ENCODE measurements around the gene MXD3.
A peak's percentile ranks its signal among the peaks of the same experiment; 100 is the strongest.

The MXD3 gene

DNA sequence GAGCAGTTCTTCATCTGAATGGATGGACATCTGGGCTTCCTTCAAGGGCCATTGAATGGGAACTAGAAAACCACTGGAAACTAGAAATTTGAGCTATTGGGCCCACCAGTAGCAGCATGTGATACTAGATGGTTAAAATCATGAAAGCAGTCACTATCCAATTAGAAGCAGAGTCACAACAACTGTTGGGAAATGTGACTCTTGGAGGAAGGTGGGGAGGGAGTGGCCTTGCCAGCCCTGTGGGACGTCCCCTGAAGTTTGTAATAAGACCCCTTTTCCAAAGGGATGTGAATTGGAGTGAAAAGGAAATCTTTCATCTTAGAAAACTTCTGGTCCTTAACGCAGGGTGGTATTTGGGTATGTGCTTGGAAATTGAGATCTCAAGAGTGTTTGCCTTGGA lies 13.8 kb downstream of the MXD3 start:
- no peak overlapping the region for H3K27ac Mint-ChIP-seq

DNA sequence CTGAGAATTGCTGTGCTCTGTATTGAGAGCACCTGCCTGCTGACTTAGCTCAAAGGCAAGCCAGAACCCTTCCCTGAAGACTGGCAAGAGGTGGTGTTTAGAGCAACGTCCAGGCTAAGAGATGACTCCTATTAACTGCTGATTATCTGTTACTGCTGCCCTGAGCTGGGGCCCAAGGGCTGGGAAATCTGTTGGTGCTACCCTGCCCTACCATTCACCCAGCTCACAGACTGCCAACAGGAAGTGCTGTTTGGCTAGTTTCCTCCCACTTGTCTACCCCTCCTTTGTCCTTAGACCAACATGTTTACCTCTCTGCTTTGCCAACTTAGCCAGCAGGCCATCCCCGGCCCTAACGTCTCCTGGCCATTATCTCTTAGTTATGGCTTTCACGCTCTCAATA lies 15.1 kb downstream of the MXD3 start:
- no peaks in the 10 kb centered on the region for H3K27me3 Mint-ChIP-seq

More for the DNA sequence above, 13.8 kb downstream of the MXD3 start:
- Mint-ChIP-seq H3K36me3 (ENCODE audit: low read depth) (peaks cover 68% of the 10 kb centered on the region), H3K4me1 (ENCODE audit: low read depth) (peaks cover 76% of the 10 kb centered on the region), H3K4me3 (no peak overlapping the region), H3K9me3 (no peaks in the 10 kb centered on the region), H3K27me3 (no peaks in the 10 kb centered on the region)
- intact Hi-C loops (cut with micrococcal nuclease): no loop called here

DNA sequence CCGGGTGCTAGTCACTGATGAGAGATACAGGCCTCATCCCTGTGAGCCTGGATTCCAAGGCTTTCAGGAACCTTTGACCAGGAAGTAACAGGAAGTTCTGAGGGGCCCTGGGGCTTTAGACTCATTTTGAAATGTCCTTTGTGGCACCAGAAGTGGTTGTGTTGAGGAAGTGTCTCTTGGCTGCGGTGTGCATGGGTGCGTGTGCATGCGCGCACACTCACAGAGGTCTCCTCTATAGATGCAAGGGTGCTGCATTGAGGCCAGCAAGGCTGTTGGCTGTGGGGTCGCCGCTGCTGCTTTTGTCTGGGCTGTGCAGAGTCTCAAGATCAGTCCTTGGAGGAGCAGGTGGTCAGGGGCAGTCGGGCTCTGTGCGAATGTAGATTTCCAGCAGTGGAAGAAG lies 15.8 kb downstream of the MXD3 start:
- peak overlapping the region; percentile 67 for H3K27ac Mint-ChIP-seq

More for the DNA sequence above, 15.1 kb downstream of the MXD3 start:
- intact Hi-C loops (cut with micrococcal nuclease): no loop called here
- Mint-ChIP-seq H3K36me3 (ENCODE audit: low read depth) (peaks cover 76% of the 10 kb centered on the region), H3K27ac (peak overlapping the region; percentile 67), H3K9me3 (no peaks in the 10 kb centered on the region), H3K4me1 (ENCODE audit: low read depth) (peaks cover 66% of the 10 kb centered on the region), H3K4me3 (no peak overlapping the region)

DNA sequence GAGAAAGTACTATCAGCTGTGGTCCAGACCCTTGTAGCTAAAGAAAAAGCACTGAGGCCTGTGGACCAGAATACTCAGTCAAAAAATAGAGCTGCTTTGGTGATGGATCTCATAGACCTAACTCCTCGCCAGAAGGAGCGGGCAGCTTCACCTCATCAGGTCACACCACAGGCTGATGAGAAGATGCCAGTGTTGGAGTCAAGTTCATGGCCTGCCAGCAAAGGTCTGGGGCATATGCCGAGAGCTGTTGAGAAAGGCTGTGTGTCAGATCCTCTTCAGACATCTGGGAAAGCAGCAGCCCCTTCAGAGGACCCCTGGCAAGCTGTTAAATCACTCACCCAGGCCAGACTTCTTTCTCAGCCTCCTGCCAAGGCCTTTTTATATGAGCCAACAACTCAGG lies 17.1 kb downstream of the MXD3 start:
- intact Hi-C loops (cut with micrococcal nuclease): no loop called here
- peaks cover 47% of the 10 kb centered on the region for H3K4me1 Mint-ChIP-seq (ENCODE audit: low read depth)
- no peaks in the 10 kb centered on the region for H3K27me3 Mint-ChIP-seq
- no peaks in the 10 kb centered on the region for H3K9me3 Mint-ChIP-seq
- peaks cover 88% of the 10 kb centered on the region for H3K36me3 Mint-ChIP-seq (ENCODE audit: low read depth)
- no peak overlapping the region for H3K4me3 Mint-ChIP-seq
- peak overlapping the region; percentile 67 for H3K27ac Mint-ChIP-seq

More for the DNA sequence above, 15.8 kb downstream of the MXD3 start:
- Mint-ChIP-seq H3K4me1 (ENCODE audit: low read depth) (peaks cover 60% of the 10 kb centered on the region), H3K4me3 (no peak overlapping the region), H3K9me3 (no peaks in the 10 kb centered on the region), H3K36me3 (ENCODE audit: low read depth) (peaks cover 76% of the 10 kb centered on the region), H3K27me3 (no peaks in the 10 kb centered on the region)
- intact Hi-C loops (cut with micrococcal nuclease): no loop called here

DNA sequence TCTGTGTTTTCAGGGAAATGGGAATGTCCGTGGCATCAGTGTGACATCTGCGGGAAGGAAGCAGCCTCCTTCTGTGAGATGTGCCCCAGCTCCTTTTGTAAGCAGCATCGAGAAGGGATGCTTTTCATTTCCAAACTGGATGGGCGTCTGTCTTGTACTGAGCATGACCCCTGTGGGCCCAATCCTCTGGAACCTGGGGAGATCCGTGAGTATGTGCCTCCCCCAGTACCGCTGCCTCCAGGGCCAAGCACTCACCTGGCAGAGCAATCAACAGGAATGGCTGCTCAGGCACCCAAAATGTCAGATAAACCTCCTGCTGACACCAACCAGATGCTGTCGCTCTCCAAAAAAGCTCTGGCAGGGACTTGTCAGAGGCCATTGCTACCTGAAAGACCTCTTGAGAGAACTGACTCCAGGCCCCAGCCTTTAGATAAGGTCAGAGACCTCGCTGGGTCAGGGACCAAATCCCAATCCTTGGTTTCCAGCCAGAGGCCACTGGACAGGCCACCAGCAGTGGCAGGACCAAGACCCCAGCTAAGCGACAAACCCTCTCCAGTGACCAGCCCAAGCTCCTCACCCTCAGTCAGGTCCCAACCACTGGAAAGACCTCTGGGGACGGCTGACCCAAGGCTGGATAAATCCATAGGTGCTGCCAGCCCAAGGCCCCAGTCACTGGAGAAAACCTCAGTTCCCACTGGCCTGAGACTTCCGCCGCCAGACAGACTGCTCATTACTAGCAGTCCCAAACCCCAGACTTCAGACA lies 17.7 kb downstream of the MXD3 start:
- H3K9me3 Mint-ChIP-seq: no peaks in the 10 kb centered on the region
- no peak overlapping the region for H3K4me3 Mint-ChIP-seq
- H3K36me3 Mint-ChIP-seq (ENCODE audit: low read depth): peaks cover 95% of the 10 kb centered on the region
- H3K27me3 Mint-ChIP-seq: no peaks in the 10 kb centered on the region
- no peak overlapping the region for H3K27ac Mint-ChIP-seq
- intact Hi-C loops (cut with micrococcal nuclease): no loop called here
- peaks cover 41% of the 10 kb centered on the region for H3K4me1 Mint-ChIP-seq (ENCODE audit: low read depth)

DNA sequence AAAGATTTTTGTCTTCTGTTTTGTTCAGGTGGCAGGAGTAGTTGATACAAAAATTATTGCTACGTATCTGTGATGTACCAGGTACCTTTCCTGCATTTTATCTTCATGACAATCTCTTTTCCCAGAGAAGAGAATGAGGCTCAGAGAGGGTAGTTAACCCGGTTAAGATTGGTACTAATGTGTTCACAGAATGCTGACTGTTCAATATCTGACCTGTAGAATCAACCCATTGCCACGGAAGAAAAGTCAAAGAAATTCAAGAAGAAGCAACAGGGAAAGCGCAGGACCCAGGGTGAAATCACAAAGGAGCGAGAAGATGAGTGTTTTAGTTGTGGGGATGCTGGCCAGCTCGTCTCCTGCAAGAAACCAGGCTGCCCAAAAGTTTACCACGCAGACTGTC lies 20.0 kb downstream of the MXD3 start:
- H3K27me3 Mint-ChIP-seq: no peaks in the 10 kb centered on the region

DNA sequence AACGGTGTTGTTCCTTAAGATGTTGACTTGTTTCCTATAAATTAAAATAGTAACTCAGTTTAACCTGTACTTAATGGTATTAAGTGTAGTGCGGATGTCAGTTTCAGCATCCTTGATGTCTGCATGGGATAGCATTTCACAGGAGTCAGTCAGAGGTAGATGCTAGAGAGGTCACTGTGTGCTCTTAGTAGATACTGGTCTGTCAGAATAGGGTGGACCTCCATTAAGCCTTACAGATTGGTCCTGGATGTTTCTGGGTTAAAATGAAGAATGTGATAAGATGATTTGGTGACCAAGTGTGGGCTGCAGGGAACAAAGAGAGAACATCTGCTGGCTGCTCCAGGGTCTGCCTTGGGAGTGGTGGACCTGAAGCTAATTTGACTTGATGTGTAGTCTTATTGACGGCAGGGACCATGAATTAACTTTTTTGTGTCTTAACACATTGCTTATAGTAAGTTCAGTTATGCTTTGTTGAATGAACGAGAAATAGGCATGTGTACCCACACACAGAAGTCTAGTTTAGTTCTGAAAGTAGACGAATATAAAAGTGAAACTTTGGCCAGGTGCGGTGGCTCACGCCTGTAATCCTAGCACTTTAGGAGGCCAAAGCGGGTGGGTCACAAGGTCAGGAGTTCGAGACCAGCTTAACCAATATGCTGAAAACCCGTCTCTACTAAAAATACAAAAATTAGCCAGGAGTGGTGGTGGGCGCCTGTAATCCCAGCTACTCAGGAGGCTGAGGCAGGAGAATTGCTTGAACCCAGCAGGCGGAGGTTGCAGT lies 20.7 kb downstream of the MXD3 start:
- Mint-ChIP-seq H3K27ac (no peak overlapping the region), H3K36me3 (ENCODE audit: low read depth) (peaks cover 92% of the 10 kb centered on the region), H3K27me3 (no peaks in the 10 kb centered on the region), H3K9me3 (no peaks in the 10 kb centered on the region), H3K4me1 (ENCODE audit: low read depth) (peaks cover 14% of the 10 kb centered on the region), H3K4me3 (no peak overlapping the region)
- intact Hi-C loops (cut with micrococcal nuclease): no loop called here

More for the DNA sequence above, 20.0 kb downstream of the MXD3 start:
- Mint-ChIP-seq H3K9me3 (no peaks in the 10 kb centered on the region), H3K27ac (no peak overlapping the region), H3K4me1 (ENCODE audit: low read depth) (peaks cover 21% of the 10 kb centered on the region), H3K36me3 (ENCODE audit: low read depth) (peaks cover 92% of the 10 kb centered on the region), H3K4me3 (no peak overlapping the region)
- intact Hi-C loops (cut with micrococcal nuclease): no loop called here

DNA sequence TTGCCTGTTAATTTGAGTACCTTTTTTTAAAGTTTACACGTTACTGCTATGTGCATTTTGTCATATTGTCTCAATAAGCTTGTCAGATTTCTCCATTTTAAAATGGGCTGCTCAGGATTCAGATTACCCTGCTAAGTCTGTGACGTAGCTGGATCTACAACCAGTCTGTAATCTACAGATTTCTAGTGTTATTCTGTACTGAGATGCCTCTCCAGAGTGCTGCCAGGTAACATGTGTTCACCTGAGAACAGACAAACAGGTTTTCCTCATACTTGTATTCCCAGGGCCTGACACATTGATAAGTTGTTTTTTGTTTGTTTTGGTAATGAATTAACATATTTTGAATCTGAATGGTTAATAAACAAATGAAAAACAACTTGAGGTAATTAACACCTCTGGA lies 23.5 kb downstream of the MXD3 start:
- intact Hi-C loops (cut with micrococcal nuclease): no loop called here
- H3K4me3 Mint-ChIP-seq: no peak overlapping the region
- H3K27ac Mint-ChIP-seq: no peak overlapping the region
- no peaks in the 10 kb centered on the region for H3K4me1 Mint-ChIP-seq (ENCODE audit: low read depth)
- H3K9me3 Mint-ChIP-seq: no peaks in the 10 kb centered on the region
- peaks cover 90% of the 10 kb centered on the region for H3K36me3 Mint-ChIP-seq (ENCODE audit: low read depth)
- no peaks in the 10 kb centered on the region for H3K27me3 Mint-ChIP-seq

DNA sequence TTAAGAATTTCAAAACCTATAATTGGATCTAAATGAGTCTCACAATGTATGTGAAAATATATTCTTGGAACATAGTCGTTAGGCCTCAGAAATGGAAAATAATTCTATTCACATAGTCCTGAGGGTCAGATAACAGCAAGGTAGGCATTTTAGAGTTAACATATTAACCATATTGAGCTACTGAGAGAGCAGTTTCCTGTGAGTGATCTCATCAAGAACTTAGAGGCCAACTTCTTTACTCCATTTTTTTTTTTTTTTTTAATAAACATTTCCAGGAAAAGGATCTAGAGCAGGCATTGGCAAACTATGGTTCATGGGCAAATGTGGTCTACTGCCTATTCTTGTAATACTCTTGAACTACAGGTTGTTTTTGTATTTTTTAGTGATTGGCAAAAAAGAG lies 34.8 kb downstream of the MXD3 start:
- intact Hi-C loops (cut with micrococcal nuclease): no loop called here
- Mint-ChIP-seq H3K36me3 (ENCODE audit: low read depth) (peaks cover 95% of the 10 kb centered on the region), H3K9me3 (no peaks in the 10 kb centered on the region), H3K27ac (no peak overlapping the region), H3K27me3 (no peaks in the 10 kb centered on the region), H3K4me1 (ENCODE audit: low read depth) (no peaks in the 10 kb centered on the region), H3K4me3 (no peak overlapping the region)

DNA sequence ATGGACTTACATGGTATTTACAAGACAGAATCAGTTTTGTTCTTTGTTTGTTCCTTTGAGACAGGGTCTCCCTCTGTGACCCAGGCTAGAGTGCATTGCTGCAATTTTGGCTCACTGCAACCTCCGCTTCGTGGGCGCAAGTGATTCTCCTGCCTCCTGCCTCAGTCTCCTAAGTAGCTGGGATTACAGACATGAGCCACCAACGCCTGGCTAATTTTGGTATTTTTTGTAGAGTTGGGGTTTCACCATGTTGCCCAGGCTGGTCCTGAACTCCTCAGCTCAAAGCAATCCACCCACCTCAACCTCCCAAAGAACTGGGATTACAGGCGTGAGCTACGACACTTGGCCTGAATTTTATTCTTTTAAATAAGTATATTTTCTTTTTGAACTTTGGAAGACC lies 35.8 kb downstream of the MXD3 start:
- no peak overlapping the region for H3K27ac Mint-ChIP-seq
- H3K36me3 Mint-ChIP-seq (ENCODE audit: low read depth): peaks cover 94% of the 10 kb centered on the region

DNA sequence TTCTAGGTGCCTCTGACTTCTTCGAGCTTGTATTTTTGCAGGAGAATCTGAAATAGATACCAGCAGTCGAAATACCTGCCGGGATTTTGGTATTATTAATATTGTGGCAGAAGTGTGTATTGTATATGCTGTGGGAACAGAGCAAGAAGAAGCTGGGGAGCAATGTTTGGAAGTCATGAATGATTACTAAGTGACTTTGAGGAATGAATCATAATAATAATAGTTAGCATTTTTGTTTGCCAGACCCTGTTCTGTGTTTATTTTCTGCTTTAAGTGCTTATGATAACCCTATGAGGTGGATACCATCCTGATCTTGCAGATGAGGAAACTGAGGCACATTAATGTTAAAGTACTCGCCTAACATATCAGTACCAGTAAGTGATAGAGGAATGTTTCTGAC lies 40.6 kb downstream of the MXD3 start:
- H3K4me1 Mint-ChIP-seq (ENCODE audit: low read depth): no peaks in the 10 kb centered on the region
- H3K9me3 Mint-ChIP-seq: no peaks in the 10 kb centered on the region
- H3K27ac Mint-ChIP-seq: no peak overlapping the region
- H3K4me3 Mint-ChIP-seq: no peak overlapping the region
- peaks cover 98% of the 10 kb centered on the region for H3K36me3 Mint-ChIP-seq (ENCODE audit: low read depth)
- no peaks in the 10 kb centered on the region for H3K27me3 Mint-ChIP-seq
- intact Hi-C loops (cut with micrococcal nuclease): no loop called here

More for the DNA sequence above, 35.8 kb downstream of the MXD3 start:
- Mint-ChIP-seq H3K27me3 (no peaks in the 10 kb centered on the region), H3K9me3 (no peaks in the 10 kb centered on the region), H3K4me1 (ENCODE audit: low read depth) (no peaks in the 10 kb centered on the region), H3K4me3 (no peak overlapping the region)
- intact Hi-C loops (cut with micrococcal nuclease): no loop called here

DNA sequence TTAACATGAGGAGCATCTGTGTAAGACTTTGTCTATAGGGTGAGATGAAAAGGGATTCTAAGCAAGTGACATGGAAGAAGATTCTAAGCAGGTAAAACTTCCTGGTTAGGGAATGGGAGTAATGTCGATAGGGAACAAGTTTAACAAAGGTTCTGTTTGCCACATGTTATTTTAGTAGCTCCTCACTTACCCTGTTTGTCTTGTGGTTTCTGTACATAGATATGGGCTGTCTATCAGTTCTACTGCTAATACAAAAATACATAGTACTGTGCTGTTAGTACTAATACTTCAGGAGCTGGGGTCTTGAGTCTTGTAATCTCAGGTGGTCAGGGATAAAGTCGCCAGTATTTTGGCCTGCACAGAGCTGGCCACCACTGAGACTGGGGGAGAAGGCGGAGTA lies 41.0 kb downstream of the MXD3 start:
- no peaks in the 10 kb centered on the region for H3K9me3 Mint-ChIP-seq
- intact Hi-C loops (cut with micrococcal nuclease): no loop called here
- H3K4me1 Mint-ChIP-seq (ENCODE audit: low read depth): no peaks in the 10 kb centered on the region
- no peaks in the 10 kb centered on the region for H3K27me3 Mint-ChIP-seq
- no peak overlapping the region for H3K27ac Mint-ChIP-seq
- no peak overlapping the region for H3K4me3 Mint-ChIP-seq
- H3K36me3 Mint-ChIP-seq (ENCODE audit: low read depth): peaks cover 98% of the 10 kb centered on the region

DNA sequence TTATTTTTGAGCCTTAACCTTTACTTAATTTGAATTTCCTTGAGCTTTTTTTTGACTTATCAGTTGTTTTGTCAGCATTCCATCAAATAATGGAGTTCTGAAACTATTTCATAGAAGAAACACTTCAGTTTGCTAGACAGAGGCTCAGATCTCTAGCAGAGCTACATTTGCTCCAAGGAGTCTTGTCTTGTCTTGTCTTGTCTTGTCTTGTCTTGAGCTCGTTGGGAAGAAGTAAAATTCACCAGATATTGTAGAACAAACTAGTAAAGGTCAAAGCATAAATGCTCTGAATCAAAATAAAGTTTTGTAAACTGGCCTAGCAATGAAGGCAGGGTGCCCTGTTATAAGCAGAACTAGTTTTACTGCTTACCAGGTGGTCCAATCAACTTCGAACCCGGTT lies 41.7 kb downstream of the MXD3 start:
- intact Hi-C loops (cut with micrococcal nuclease): no loop called here
- no peaks in the 10 kb centered on the region for H3K9me3 Mint-ChIP-seq
- H3K27ac Mint-ChIP-seq: no peak overlapping the region
- H3K36me3 Mint-ChIP-seq (ENCODE audit: low read depth): peaks cover 98% of the 10 kb centered on the region
- H3K27me3 Mint-ChIP-seq: no peaks in the 10 kb centered on the region
- H3K4me3 Mint-ChIP-seq: no peak overlapping the region
- no peaks in the 10 kb centered on the region for H3K4me1 Mint-ChIP-seq (ENCODE audit: low read depth)

DNA sequence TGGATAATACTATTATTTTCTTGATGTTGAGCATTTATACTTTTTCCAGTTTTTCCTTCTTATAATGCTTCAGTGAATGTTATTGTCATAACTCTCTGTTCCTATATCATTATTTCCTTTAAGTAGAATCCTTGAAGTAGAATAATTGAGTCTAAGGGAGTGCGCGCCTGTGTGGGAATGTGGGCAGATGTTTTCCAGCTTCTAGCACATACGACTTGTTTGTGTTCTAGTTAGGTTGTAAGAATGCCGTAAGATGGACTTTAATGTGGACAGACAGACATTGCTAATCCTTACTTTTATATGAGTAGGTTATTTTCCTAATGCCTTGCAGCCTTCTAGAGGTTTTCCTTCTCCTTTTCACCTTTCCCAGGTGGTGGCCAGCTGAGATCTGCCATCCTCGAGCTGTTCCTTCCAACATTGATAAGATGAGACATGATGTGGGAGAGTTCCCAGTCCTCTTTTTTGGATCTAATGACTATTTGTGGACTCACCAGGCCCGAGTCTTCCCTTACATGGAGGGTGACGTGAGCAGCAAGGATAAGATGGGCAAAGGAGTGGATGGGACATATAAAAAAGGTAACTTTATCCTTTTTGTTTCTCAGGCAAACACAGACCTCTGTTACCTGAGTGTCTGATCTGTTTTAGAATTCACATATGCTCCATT lies 42.3 kb downstream of the MXD3 start:
- H3K36me3 Mint-ChIP-seq (ENCODE audit: low read depth): peaks cover 98% of the 10 kb centered on the region
- H3K4me3 Mint-ChIP-seq: no peak overlapping the region
- H3K27ac Mint-ChIP-seq: no peak overlapping the region
- no peaks in the 10 kb centered on the region for H3K27me3 Mint-ChIP-seq
- no peaks in the 10 kb centered on the region for H3K9me3 Mint-ChIP-seq
- H3K4me1 Mint-ChIP-seq (ENCODE audit: low read depth): no peaks in the 10 kb centered on the region
- intact Hi-C loops (cut with micrococcal nuclease): no loop called here
